ENCODE measurements around the gene C6. TPM values are rescaled to one million over a fixed set of nuclear protein-coding genes. Genes with fewer than 3 reads are reported as not detected.

The C6 gene
- total and polyA plus RNA-seq, 9 of the 15 experiments (the other 6 are each of a cell fraction or from before 2014, with no cell fraction given) = 0.09 TPM; not detected in 8

DNA sequence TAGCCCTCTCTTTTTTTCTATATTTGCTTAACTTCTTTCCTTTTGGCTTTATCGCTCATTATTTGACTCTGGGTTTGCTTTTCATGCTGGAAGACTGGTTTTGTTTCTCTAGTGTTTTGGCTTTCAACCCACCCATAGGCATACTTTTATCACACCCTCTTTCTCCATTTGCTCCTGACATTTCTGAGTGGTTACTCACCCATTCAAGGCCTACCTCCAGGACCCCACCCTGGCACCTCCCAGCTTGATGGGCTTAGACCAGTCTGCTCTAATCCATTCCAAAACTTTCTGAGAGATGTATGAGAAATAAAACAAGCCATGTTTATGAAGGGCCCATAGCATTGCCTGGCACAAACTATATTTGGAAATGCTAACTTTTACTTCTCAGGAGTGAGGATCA, 18.1 kb downstream of the C6 start (continued):
- TF ChIP-seq, protein P1, sequence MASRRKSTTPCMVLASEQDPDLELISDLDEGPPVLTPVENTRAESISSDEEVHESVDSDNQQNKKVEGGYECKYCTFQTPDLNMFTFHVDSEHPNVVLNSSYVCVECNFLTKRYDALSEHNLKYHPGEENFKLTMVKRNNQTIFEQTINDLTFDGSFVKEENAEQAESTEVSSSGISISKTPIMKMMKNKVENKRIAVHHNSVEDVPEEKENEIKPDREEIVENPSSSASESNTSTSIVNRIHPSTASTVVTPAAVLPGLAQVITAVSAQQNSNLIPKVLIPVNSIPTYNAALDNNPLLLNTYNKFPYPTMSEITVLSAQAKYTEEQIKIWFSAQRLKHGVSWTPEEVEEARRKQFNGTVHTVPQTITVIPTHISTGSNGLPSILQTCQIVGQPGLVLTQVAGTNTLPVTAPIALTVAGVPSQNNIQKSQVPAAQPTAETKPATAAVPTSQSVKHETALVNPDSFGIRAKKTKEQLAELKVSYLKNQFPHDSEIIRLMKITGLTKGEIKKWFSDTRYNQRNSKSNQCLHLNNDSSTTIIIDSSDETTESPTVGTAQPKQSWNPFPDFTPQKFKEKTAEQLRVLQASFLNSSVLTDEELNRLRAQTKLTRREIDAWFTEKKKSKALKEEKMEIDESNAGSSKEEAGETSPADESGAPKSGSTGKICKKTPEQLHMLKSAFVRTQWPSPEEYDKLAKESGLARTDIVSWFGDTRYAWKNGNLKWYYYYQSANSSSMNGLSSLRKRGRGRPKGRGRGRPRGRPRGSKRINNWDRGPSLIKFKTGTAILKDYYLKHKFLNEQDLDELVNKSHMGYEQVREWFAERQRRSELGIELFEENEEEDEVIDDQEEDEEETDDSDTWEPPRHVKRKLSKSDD (conservative IDR thresholded peaks at IDR 0.05; ENCODE audit: low read length) = no peak
- TF ChIP-seq ZNF707 (CRISPR knock-in tag; conservative IDR thresholded peaks at IDR 0.05) = no peak
- TF ChIP-seq, protein P2, sequence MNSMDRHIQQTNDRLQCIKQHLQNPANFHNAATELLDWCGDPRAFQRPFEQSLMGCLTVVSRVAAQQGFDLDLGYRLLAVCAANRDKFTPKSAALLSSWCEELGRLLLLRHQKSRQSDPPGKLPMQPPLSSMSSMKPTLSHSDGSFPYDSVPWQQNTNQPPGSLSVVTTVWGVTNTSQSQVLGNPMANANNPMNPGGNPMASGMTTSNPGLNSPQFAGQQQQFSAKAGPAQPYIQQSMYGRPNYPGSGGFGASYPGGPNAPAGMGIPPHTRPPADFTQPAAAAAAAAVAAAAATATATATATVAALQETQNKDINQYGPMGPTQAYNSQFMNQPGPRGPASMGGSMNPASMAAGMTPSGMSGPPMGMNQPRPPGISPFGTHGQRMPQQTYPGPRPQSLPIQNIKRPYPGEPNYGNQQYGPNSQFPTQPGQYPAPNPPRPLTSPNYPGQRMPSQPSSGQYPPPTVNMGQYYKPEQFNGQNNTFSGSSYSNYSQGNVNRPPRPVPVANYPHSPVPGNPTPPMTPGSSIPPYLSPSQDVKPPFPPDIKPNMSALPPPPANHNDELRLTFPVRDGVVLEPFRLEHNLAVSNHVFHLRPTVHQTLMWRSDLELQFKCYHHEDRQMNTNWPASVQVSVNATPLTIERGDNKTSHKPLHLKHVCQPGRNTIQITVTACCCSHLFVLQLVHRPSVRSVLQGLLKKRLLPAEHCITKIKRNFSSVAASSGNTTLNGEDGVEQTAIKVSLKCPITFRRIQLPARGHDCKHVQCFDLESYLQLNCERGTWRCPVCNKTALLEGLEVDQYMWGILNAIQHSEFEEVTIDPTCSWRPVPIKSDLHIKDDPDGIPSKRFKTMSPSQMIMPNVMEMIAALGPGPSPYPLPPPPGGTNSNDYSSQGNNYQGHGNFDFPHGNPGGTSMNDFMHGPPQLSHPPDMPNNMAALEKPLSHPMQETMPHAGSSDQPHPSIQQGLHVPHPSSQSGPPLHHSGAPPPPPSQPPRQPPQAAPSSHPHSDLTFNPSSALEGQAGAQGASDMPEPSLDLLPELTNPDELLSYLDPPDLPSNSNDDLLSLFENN (IDR thresholded peaks at IDR 0.05; ENCODE audit: low read depth in 2 of 2, low read length in 2 of 2) = no peak

DNA sequence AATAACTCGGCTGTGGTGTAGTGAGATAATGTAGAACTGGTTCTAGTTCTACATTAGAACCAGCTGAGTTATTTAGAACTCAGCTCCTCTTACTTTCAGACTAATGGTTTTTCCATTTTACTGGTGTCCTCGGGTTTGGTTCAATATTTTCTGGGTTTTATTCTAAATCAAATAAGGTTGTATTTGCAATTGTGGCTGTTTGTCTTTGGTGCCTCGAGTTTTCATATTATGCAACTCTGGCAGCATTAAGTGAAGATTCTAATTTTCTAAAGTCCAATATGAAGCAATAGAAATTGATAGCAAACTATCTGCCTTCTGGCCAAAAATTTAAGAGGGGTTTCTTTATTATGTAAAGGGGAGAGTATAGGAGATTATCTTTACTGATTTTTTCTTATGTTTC, 19.0 kb downstream of the C6 start:
- Histone ChIP-seq H3K4me1 (replicated peaks in 1 of 2; ENCODE audit: control insufficient read depth in 2 of 2, insufficient read depth in 2 of 2, low read length in 2 of 2) (no peaks in the 10 kb centered on the region), H3K36me3 (ENCODE audit: control insufficient read depth, insufficient read depth, low read length) (no peaks in the 10 kb centered on the region), H3K9me3 (replicated peaks; ENCODE audit: control insufficient read depth, insufficient read depth, low read depth, low read length) (no peaks in the 10 kb centered on the region), H2AFZ (ENCODE audit: low read depth, low read length) (no peak overlapping the region), H3K27me3 (ENCODE audit: control insufficient read depth in 2 of 2, insufficient read depth in 2 of 2, low read length in 2 of 2) (no peaks in the 10 kb centered on the region), H3K9me1 (ENCODE audit: control insufficient read depth, insufficient read depth, low read length) (no peaks in the 10 kb centered on the region), H4K20me1 (replicated peaks; ENCODE audit: control insufficient read depth, insufficient read depth, low read length) (no peaks in the 10 kb centered on the region), H3K27ac (ENCODE audit: extremely low read depth, low read depth, low read length) (no peak overlapping the region), H3K9ac (ENCODE audit: insufficient read depth in 1 of 2, low read depth in 2 of 2, low read length in 2 of 2) (no peak overlapping the region), H3K79me2 (ENCODE audit: control insufficient read depth, insufficient read depth, low read length) (no peaks in the 10 kb centered on the region), H3K4me3 (no peak overlapping the region), H3K4me2 (ENCODE audit: insufficient read depth, low read length) (no peak overlapping the region)
- POLR2A ChIA-PET = no interaction called here
- intact Hi-C loops (cut with micrococcal nuclease) = no loop called here
- no TSS peak for BruUV-seq (replicated peaks)
- WGBS (ENCODE audit: insufficient coverage, low coverage, missing lambda C conversion rate) = 3% methylated on average over 3 of the region's 3 CpGs
- CTCF ChIA-PET (ENCODE audit: low intra/inter-chr PET ratio) = no interaction called here
- FAIRE-seq (no peak), ATAC-seq (no peak), DNase-seq (ENCODE audit: extremely low read depth in 1 of 4, low spot score in 3 of 4) (no peak)
- in situ Hi-C loops (cut with MboI) = no loop called here
- no peak for TF ChIP-seq POLR2G (IDR thresholded peaks at IDR 0.05; ENCODE audit: low read depth, low read length)
- no peak for TF ChIP-seq MAZ (CRISPR knock-in tag; conservative IDR thresholded peaks at IDR 0.05 in 1 of 2, IDR thresholded peaks at IDR 0.05 in 1 of 2)
- no peak for TF ChIP-seq NONO (IDR thresholded peaks at IDR 0.05; ENCODE audit: low read depth in 2 of 2, low read length in 1 of 2)
- no peak for TF ChIP-seq CEBPB (tag; IDR thresholded peaks at IDR 0.05)
- TF ChIP-seq PTBP1 (IDR thresholded peaks at IDR 0.05; ENCODE audit: low read depth, low read length) = no peak
- TF ChIP-seq SNIP1 (IDR thresholded peaks at IDR 0.05; ENCODE audit: low read depth) = no peak
- TF ChIP-seq FOSL1 (tag; conservative IDR thresholded peaks at IDR 0.05) = no peak
- TF ChIP-seq ZFP1 (CRISPR knock-in tag; IDR thresholded peaks at IDR 0.05) = no peak
- TF ChIP-seq, protein P3, sequence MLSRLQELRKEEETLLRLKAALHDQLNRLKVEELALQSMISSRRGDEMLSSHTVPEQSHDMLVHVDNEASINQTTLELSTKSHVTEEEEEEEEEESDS (CRISPR knock-in tag; IDR thresholded peaks at IDR 0.05) = no peak
- no peak for TF ChIP-seq CBFB (CRISPR knock-in tag; IDR thresholded peaks at IDR 0.05)
